WTC11 (cell line): ENCODE measurements around the gene LMAN2L.

ENCODE experiments used
- ATF2 ChIP-seq: sonication (generic); formaldehyde crosslinking; IDR thresholded peaks from 2 replicates; pipeline ENCODE4 v1.8.1; 2022; ENCODE audit warnings: low read depth, missing genetic modification reagents, borderline replicate concordance
- CREM ChIP-seq: sonication (generic); formaldehyde crosslinking; IDR thresholded peaks from 2 replicates; pipeline ENCODE4 v1.8.1; 2022; ENCODE audit warnings: mild to moderate bottlenecking, missing genetic modification reagents, moderate library complexity
- CTCF ChIP-seq: fragments of 200-600 bp; IDR thresholded peaks from 2 replicates; pipeline ENCODE4 v1.8.0; 2022; ENCODE audit warnings: antibody characterized with exemption
- E2F5 ChIP-seq: sonication (generic); formaldehyde crosslinking; IDR thresholded peaks from 2 replicates; pipeline ENCODE4 v1.8.1; 2022; ENCODE audit warnings: mild to moderate bottlenecking, moderate library complexity, missing genetic modification reagents
- ESRRA ChIP-seq: sonication (generic); formaldehyde crosslinking; IDR thresholded peaks from 2 replicates; pipeline ENCODE4 v1.8.1; 2022; ENCODE audit warnings: mild to moderate bottlenecking, missing genetic modification reagents, borderline replicate concordance
- FOXJ3 ChIP-seq: sonication (generic); formaldehyde crosslinking; IDR thresholded peaks from 2 replicates; pipeline ENCODE4 v1.9.0; 2021; ENCODE audit warnings: missing genetic modification reagents, mild to moderate bottlenecking, borderline replicate concordance
- FOXK1 ChIP-seq: sonication (generic); formaldehyde crosslinking; IDR thresholded peaks from 2 replicates; pipeline ENCODE4 v1.8.0; 2022; ENCODE audit warnings: mild to moderate bottlenecking, moderate library complexity, missing genetic modification reagents
- FOXP1 ChIP-seq: sonication (generic); formaldehyde crosslinking; IDR thresholded peaks from 2 replicates; pipeline ENCODE4 v1.8.0; 2022; ENCODE audit warnings: missing genetic modification reagents, mild to moderate bottlenecking, moderate library complexity, borderline replicate concordance
- JUN ChIP-seq: sonication (generic); formaldehyde crosslinking; IDR thresholded peaks from 2 replicates; pipeline ENCODE4 v1.8.0; 2023; ENCODE audit warnings: mild to moderate bottlenecking, missing genetic modification reagents
- SP1 ChIP-seq: sonication (generic); formaldehyde crosslinking; conservative IDR thresholded peaks from 2 replicates; pipeline ENCODE4 v1.8.1; 2022; ENCODE audit warnings: missing genetic modification reagents
- ZNF121 ChIP-seq: sonication (generic); formaldehyde crosslinking; IDR thresholded peaks from 2 replicates; pipeline ENCODE4 v1.8.0; 2023; ENCODE audit warnings: missing genetic modification reagents
- ZNF423 ChIP-seq: fragments of 250-450 bp; sonication (Bioruptor Pico); IDR thresholded peaks from 2 replicates; pipeline ENCODE4 v2.1.2; 2022; ENCODE audit warnings: mild to moderate bottlenecking, moderate library complexity
- TF ChIP-seq, protein P1 (sequence below): sonication (generic); formaldehyde crosslinking; IDR thresholded peaks from 2 replicates; pipeline ENCODE4 v1.8.0; 2022; ENCODE audit warnings: mild to moderate bottlenecking, missing genetic modification reagents
- TF ChIP-seq, protein P2 (sequence below): sonication (generic); formaldehyde crosslinking; IDR thresholded peaks from 2 replicates; pipeline ENCODE4 v1.8.0; 2023; ENCODE audit warnings: missing genetic modification reagents, mild to moderate bottlenecking, borderline replicate concordance

- TF ChIP-seq CTCF: no peak
- no peak for TF ChIP-seq ATF2 (CRISPR knock-in tag)
- TF ChIP-seq, protein P1, sequence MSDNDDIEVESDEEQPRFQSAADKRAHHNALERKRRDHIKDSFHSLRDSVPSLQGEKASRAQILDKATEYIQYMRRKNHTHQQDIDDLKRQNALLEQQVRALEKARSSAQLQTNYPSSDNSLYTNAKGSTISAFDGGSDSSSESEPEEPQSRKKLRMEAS (CRISPR knock-in tag): no peak
- TF ChIP-seq ZNF423 (CRISPR knock-in tag): no peak
- TF ChIP-seq FOXP1: no peak
- no peak for TF ChIP-seq FOXK1 (CRISPR knock-in tag)
- no peak for TF ChIP-seq FOXJ3 (CRISPR knock-in tag)
- TF ChIP-seq, protein P2, sequence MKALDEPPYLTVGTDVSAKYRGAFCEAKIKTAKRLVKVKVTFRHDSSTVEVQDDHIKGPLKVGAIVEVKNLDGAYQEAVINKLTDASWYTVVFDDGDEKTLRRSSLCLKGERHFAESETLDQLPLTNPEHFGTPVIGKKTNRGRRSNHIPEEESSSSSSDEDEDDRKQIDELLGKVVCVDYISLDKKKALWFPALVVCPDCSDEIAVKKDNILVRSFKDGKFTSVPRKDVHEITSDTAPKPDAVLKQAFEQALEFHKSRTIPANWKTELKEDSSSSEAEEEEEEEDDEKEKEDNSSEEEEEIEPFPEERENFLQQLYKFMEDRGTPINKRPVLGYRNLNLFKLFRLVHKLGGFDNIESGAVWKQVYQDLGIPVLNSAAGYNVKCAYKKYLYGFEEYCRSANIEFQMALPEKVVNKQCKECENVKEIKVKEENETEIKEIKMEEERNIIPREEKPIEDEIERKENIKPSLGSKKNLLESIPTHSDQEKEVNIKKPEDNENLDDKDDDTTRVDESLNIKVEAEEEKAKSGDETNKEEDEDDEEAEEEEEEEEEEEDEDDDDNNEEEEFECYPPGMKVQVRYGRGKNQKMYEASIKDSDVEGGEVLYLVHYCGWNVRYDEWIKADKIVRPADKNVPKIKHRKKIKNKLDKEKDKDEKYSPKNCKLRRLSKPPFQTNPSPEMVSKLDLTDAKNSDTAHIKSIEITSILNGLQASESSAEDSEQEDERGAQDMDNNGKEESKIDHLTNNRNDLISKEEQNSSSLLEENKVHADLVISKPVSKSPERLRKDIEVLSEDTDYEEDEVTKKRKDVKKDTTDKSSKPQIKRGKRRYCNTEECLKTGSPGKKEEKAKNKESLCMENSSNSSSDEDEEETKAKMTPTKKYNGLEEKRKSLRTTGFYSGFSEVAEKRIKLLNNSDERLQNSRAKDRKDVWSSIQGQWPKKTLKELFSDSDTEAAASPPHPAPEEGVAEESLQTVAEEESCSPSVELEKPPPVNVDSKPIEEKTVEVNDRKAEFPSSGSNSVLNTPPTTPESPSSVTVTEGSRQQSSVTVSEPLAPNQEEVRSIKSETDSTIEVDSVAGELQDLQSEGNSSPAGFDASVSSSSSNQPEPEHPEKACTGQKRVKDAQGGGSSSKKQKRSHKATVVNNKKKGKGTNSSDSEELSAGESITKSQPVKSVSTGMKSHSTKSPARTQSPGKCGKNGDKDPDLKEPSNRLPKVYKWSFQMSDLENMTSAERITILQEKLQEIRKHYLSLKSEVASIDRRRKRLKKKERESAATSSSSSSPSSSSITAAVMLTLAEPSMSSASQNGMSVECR (CRISPR knock-in tag): no peak
- TF ChIP-seq SP1: no peak
- no peak for TF ChIP-seq E2F5 (CRISPR knock-in tag)
- no peak for TF ChIP-seq CREM (CRISPR knock-in tag)
- TF ChIP-seq ESRRA (CRISPR knock-in tag): no peak
- no peak for TF ChIP-seq JUN
- no peak for TF ChIP-seq ZNF121 (CRISPR knock-in tag)
These were observed 58.3 kb downstream of the LMAN2L start for GRCh38 chr2:96681540-96681939.
